DMS 273 treated with DMSO at 0.1 percent for 48 hours (cell line): ENCODE data around the gene CCDC122.

Source experiments
- DNase-seq: peaks from one replicate; lab custom pipeline; 2025; lab: John Stamatoyannopoulos, UW

Gene CCDC122

GRCh38 chr13:43878892-43879754 is at the start of gene CCDC122:
CCDC122 (minus strand) TSS chr13:43879740; CDS start chr13:43869376, 10,364 bp downstream.
- DNase-seq: peak; percentile 5

- no peak for DNase-seq
These were observed 45.2 kb upstream of the CCDC122 start for GRCh38 chr13:43924549-43925245.

DNA sequence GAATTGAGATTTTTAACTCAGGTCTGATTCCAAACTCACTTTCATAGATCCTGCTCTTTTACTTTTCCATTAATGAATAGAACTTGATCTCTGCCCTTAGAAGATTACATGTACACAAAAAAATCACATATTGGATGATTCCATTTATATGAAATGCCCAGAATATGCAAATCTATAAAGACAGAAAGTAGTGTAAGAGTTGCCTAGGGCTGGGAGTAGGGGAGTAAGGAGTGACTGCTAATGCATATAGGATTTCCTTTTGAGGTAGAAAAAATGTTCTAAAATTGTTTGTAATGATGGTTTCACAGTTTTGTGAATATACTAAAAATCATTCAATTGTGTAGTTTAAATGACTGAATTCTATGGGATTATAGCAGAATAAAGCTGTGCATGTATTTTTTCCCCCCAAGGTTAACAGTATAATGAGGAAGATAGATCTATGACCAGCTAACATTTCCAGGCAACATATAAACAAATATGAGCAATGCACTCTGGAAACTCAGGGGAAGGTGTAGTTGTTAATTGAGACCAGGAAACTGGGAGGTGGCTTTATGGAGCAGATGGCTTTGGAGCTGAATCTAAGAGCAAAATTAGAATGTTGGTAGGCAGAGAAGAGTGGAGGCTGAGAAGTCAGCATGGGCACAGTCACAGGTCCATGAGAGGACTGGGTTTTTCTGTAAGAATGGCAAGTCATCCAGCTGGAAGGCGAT is 41.6 kb upstream of the CCDC122 start:
- no peak for DNase-seq

GRCh38 chr13:43918636-43919035 is 39.1 kb upstream of the CCDC122 start:
- DNase-seq: no peak

- no peak for DNase-seq
These were observed 37.3 kb upstream of the CCDC122 start for GRCh38 chr13:43916828-43917227.

- no peak for DNase-seq
These were observed 35.9 kb upstream of the CCDC122 start for GRCh38 chr13:43915451-43915850.

DNA sequence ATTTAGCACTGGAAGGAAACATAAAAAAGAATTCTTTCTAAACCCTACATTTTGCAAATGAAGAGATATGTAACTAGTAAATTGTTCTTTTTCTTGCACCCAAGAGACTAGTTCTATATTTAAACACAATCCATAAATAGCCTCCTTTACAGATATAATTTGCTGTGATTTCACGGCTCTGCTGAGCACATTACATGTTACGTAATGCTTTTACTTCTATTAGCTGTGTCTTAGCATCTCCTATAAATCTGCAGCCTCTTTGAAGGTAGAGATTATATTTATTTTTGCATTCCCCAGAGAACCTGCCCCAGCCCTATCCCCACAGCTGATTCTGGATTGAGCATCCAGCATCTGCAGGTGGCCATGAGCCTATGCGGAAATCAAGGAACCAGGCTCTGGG is 32.3 kb upstream of the CCDC122 start:
- DNase-seq: no peak

DNA sequence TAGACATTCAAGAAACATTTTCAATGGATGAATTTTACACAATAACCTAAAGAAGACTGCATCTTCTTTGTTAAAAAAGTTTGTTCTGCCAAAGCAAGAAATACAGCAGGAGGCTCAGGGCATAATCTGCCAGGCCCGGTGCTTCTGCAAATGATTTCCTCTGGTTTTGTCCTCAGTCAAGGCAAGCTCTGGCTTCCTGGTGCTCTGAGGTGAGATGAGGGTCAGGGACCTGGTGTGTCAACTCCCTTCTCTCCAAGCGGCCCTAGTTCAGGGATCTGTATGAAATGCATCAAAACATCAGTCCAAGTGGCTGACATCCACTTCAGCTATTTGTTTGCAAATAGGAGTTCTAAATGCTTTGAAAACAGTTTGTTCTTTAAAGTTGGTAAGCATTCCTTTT is 31.7 kb upstream of the CCDC122 start:
- DNase-seq: no peak

GRCh38 chr13:43910856-43911255 is 31.3 kb upstream of the CCDC122 start:
- no peak for DNase-seq

GRCh38 chr13:43908156-43909126 is 28.9 kb upstream of the CCDC122 start:
- no peak for DNase-seq

- no peak for DNase-seq
These were observed 26.0 kb upstream of the CCDC122 start for GRCh38 chr13:43905435-43906031.

GRCh38 chr13:43895940-43896339 is 16.4 kb upstream of the CCDC122 start:
- DNase-seq: no peak

GRCh38 chr13:43894438-43894837 is 14.9 kb upstream of the CCDC122 start:
- no peak for DNase-seq

DNA sequence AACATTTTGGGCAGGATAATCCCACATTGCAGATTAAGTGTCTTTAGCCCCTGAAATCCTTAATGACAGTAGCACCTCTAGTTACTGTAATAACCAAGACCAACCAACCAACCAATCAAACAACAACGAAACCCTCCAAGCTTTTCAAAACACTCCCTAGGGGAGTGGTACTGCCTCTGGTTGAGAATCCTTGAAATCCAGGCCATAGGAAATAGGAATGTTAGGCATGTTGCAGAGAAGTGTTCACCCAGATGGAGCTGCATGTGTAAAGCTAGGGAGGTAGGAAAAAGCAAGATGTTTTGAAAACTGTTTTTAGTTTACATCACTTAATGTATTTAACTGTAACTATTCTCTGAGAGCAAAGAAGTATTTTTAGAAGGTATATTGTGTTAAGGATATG is 4.7 kb upstream of the CCDC122 start:
- no peak for DNase-seq

- no peak for DNase-seq
These were observed 4.1 kb upstream of the CCDC122 start for GRCh38 chr13:43883631-43884030.

DNA sequence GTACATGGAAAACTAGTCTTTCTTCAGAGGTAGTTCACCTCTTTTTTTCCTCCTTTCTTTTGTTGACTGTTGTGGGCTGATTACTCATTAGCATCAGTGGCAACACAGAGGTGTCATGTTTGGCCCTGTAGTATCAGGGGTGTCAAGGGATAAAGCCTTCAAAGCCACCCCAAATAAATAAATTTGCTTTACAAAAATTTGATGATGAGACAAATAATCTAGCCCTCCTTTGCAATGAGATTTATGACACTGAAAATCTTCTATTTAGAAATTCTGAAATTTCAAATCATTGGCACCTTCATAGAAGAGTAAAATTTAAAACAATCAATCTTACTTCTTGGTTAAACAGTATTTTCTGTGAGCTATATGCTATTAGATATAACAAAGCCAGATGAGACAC is 2.0 kb upstream of the CCDC122 start:
- DNase-seq: no peak

DNA sequence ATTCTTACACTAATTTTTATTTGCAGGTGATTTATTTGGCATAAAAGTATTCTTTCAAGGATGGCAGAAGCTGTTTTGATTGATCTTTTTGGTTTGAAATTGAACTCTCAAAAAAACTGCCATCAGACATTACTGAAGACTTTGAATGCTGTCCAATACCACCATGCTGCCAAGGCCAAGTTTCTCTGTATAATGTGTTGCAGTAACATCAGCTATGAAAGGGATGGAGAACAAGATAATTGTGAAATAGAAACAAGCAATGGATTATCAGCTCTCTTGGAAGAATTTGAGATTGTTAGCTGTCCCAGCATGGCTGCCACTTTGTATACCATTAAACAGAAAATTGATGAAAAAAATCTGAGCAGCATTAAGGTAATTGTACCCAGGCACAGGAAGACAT is 1.4 kb upstream of the CCDC122 start:
- DNase-seq: no peak

DNA sequence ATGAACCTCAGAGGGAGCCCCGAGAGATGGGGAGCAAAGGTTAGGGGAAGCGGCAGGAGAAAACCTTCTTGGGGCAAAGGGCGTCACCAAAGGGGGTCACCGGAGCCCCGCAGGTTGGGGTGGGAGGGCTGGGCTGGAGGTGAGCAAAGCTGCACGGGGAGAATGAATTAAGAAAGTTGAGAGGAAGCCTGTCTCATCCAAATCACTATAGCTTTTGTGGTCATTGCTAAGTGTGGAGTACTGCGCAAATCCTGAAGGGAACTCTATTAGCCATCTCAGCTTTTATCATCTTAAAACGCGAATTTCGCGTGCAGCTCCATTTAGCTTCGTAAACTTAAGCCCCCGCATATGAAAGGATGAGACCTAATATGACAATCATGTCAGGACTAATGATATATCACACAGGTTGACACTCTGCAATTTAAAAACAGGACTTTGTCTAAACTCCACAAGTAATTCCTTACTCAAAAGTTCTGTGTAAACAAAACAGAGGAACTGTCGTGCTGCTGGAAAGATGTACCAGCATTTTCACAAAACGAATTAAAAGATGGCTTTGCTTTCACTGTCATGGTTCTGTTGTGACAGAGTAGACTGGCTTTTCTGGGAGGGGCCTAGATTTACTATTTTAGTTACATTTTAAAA is 795 bp upstream of the CCDC122 start:
- no peak for DNase-seq

DNA sequence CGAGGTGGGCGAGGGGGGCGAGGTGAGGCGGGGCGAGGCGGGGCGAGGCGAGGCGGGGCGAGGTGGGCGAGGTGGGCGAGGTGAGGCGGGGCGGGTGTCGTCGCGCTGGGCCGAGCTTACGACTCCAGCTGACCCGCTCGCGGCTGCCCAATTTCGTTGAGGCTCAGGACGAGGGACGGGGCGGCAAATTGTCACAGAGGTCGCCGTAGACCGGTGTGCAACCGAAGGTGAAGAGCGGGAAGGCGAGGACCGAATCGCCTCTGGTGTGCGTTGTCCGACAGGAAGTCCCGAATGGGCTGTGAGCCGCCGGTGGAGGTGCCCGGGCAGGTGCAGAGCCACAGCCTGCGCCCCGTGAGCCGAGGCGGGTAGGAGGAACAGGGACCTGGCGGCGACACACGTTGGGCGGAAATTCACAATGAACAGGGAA is 228 bp upstream of the CCDC122 start, which contains the start of gene LACC1:
LACC1 (plus strand) TSS at position 150 of the 427 bp plus-strand sequence. CDS start 1,082 bp downstream, outside the sequence.
- DNase-seq: no peak

GRCh38 chr13:43877766-43878165 is 1.8 kb downstream of the CCDC122 start:
- DNase-seq: peak; percentile 4
